HEK293 (cell line): Measurements from ENCODE around the gene OR5A1.

Experiments used
- CTCF ChIA-PET: fragments of 350-600 bp; formaldehyde crosslinking; extraction: SDS; loops from one replicate; lab custom pipeline; 2021; ENCODE audit warnings: antibody characterized with exemption; lab: Yijun Ruan, JAX
- POLR2A ChIA-PET: fragments of 300-600 bp; formaldehyde crosslinking; extraction: SDS; loops from one replicate; lab custom pipeline; 2020; ENCODE audit warnings: antibody characterized with exemption, inconsistent platforms; lab: Yijun Ruan, JAX
- H3K27ac ChIP-seq: fragments of 200-500 bp; sonication (Bioruptor generic); 2 replicates; pipeline ENCODE4 v1.5.1; 2014; ENCODE audit warnings: low read depth, low read length, control low read depth, inconsistent platforms; ENCODE audit errors: extremely low read depth
- H3K36me3 ChIP-seq, 2 experiments: fragments of 200-500 bp in 1 of 2; sonication (Bioruptor generic) in 1 of 2; 1 replicate in 1 of 2; 2 replicates in 1 of 2; pipeline ENCODE4 v1.5.1; 2014 to 2017; ENCODE audit warnings: inconsistent platforms in 2 of 2, low read length in 2 of 2; ENCODE audit not compliant: control insufficient read depth in 2 of 2, insufficient read depth in 1 of 2
- H3K4me1 ChIP-seq: fragments of 200-500 bp; sonication (Bioruptor generic); 2 replicates; pipeline ENCODE4 v1.5.1; 2014; ENCODE audit warnings: mild to moderate bottlenecking, low read length, inconsistent platforms; ENCODE audit not compliant: control insufficient read depth, insufficient read depth
- H3K4me3 ChIP-seq: 2 replicates; pipeline ENCODE4 v1.5.1; 2011; ENCODE audit warnings: low read depth, mild to moderate bottlenecking, control low read depth, low read length, moderate library complexity
- H3K9me3 ChIP-seq: fragments of 200-500 bp; sonication (Bioruptor generic); 2 replicates; pipeline ENCODE4 v1.5.1; 2014; ENCODE audit warnings: low read depth, low read length, inconsistent platforms; ENCODE audit not compliant: control insufficient read depth, insufficient read depth
- HOXA7 ChIP-seq: sonication (generic); formaldehyde crosslinking; IDR thresholded peaks from 2 replicates; pipeline ENCODE4 v1.8.1; 2022; ENCODE audit warnings: missing genetic modification reagents, borderline replicate concordance
- PRDM1 ChIP-seq: fragments of 450-650 bp; formaldehyde crosslinking; IDR thresholded peaks from 2 replicates; pipeline ENCODE4; 2016; ENCODE audit warnings: missing biosample characterization, missing genetic modification characterization
- REPIN1 ChIP-seq: fragments of 450-650 bp; formaldehyde crosslinking; IDR thresholded peaks from 2 replicates; pipeline ENCODE4 v1.5.1; 2017; ENCODE audit warnings: missing biosample characterization, missing genetic modification characterization, low read depth
- SETDB1 ChIP-seq: IDR thresholded peaks from one replicate; pipeline ENCODE4 v1.6.1; 2017; ENCODE audit warnings: mild to moderate bottlenecking, low read length, moderate library complexity, mixed read lengths; ENCODE audit not compliant: insufficient read length
- ZBTB48 ChIP-seq: fragments of 450-650 bp; formaldehyde crosslinking; IDR thresholded peaks from 2 replicates; pipeline ENCODE4 v1.5.1; 2016; ENCODE audit warnings: missing biosample characterization, missing genetic modification characterization
- ZBTB8A ChIP-seq: fragments of 450-650 bp; formaldehyde crosslinking; IDR thresholded peaks from 2 replicates; pipeline ENCODE4 v1.5.1; 2016; ENCODE audit warnings: missing biosample characterization, missing genetic modification characterization
- ZEB2 ChIP-seq: fragments of 450-650 bp; formaldehyde crosslinking; IDR thresholded peaks from 2 replicates; pipeline ENCODE4 v1.5.1; 2016; ENCODE audit warnings: missing biosample characterization, missing genetic modification characterization
- ZNF121 ChIP-seq: fragments of 450-650 bp; formaldehyde crosslinking; IDR thresholded peaks from 2 replicates; pipeline ENCODE4 v1.5.1; 2016; ENCODE audit warnings: missing biosample characterization, missing genetic modification characterization
- ZNF157 ChIP-seq: fragments of 450-650 bp; formaldehyde crosslinking; IDR thresholded peaks from 2 replicates; pipeline ENCODE4 v1.5.1; 2016; ENCODE audit warnings: missing biosample characterization, missing genetic modification characterization
- ZNF223 ChIP-seq: fragments of 450-650 bp; formaldehyde crosslinking; IDR thresholded peaks from 2 replicates; pipeline ENCODE4 v1.5.1; 2016; ENCODE audit warnings: missing biosample characterization, missing genetic modification characterization
- ZNF350 ChIP-seq: fragments of 450-650 bp; formaldehyde crosslinking; IDR thresholded peaks from 2 replicates; pipeline ENCODE4 v1.5.0; 2017; ENCODE audit warnings: missing biosample characterization, mild to moderate bottlenecking, missing genetic modification characterization
- ZNF404 ChIP-seq: fragments of 450-650 bp; formaldehyde crosslinking; IDR thresholded peaks from 2 replicates; pipeline ENCODE4 v1.5.1; 2017; ENCODE audit warnings: missing biosample characterization, missing genetic modification characterization
- ZNF510 ChIP-seq: fragments of 450-650 bp; formaldehyde crosslinking; IDR thresholded peaks from 2 replicates; pipeline ENCODE4 v1.5.1; 2018; ENCODE audit warnings: mild to moderate bottlenecking, missing genetic modification characterization, missing biosample characterization; ENCODE audit not compliant: insufficient replicate concordance
- ZNF596 ChIP-seq: fragments of 450-650 bp; IDR thresholded peaks from 2 replicates; pipeline ENCODE4 v1.5.0; 2018; ENCODE audit warnings: missing biosample characterization, mild to moderate bottlenecking, missing genetic modification characterization, moderate library complexity
- ZNF785 ChIP-seq: fragments of 450-650 bp; formaldehyde crosslinking; IDR thresholded peaks from 2 replicates; pipeline ENCODE4 v1.5.1; 2016; ENCODE audit warnings: missing biosample characterization, missing genetic modification characterization
- ZNF791 ChIP-seq: fragments of 450-650 bp; formaldehyde crosslinking; IDR thresholded peaks from 2 replicates; pipeline ENCODE4 v1.5.1; 2016; ENCODE audit warnings: missing biosample characterization, missing genetic modification characterization
- ZNF837 ChIP-seq: fragments of 450-650 bp; formaldehyde crosslinking; IDR thresholded peaks from 2 replicates; pipeline ENCODE4 v1.5.1; 2016; ENCODE audit warnings: missing biosample characterization, missing genetic modification characterization
- ZNF843 ChIP-seq: fragments of 450-650 bp; formaldehyde crosslinking; IDR thresholded peaks from 2 replicates; pipeline ENCODE4 v1.5.1; 2016; ENCODE audit warnings: missing biosample characterization, missing genetic modification characterization
- ZSCAN23 ChIP-seq: fragments of 450-650 bp; formaldehyde crosslinking; IDR thresholded peaks from 2 replicates; pipeline ENCODE4 v1.5.1; 2016; ENCODE audit warnings: missing biosample characterization, missing genetic modification characterization
- TF ChIP-seq, protein P1 (sequence below): fragments of 450-650 bp; formaldehyde crosslinking; IDR thresholded peaks from 2 replicates; pipeline ENCODE4 v1.5.1; 2017; ENCODE audit warnings: missing biosample characterization, missing genetic modification characterization
- TF ChIP-seq, protein P2 (sequence below): fragments of 450-650 bp; formaldehyde crosslinking; IDR thresholded peaks from 2 replicates; pipeline ENCODE4 v1.5.1; 2017; ENCODE audit warnings: missing biosample characterization, missing genetic modification characterization
- TF ChIP-seq, protein P3 (sequence below): fragments of 450-650 bp; formaldehyde crosslinking; IDR thresholded peaks from 2 replicates; pipeline ENCODE4 v1.5.1; 2016; ENCODE audit warnings: missing biosample characterization, missing genetic modification characterization, low read depth
- TF ChIP-seq, protein P4 (sequence below): fragments of 450-650 bp; formaldehyde crosslinking; IDR thresholded peaks from 2 replicates; pipeline ENCODE4 v1.5.1; 2016; ENCODE audit warnings: missing biosample characterization, missing genetic modification characterization
- TF ChIP-seq, protein P5 (sequence below): sonication (generic); formaldehyde crosslinking; IDR thresholded peaks from 2 replicates; pipeline ENCODE4 v1.8.1; 2022; ENCODE audit warnings: mild to moderate bottlenecking, moderate library complexity, missing genetic modification reagents
- TF ChIP-seq, protein P6 (sequence below): fragments of 450-650 bp; formaldehyde crosslinking; IDR thresholded peaks from 2 replicates; pipeline ENCODE4 v1.5.1; 2016; ENCODE audit warnings: missing biosample characterization, missing genetic modification characterization

OR5A1 gene

DNA sequence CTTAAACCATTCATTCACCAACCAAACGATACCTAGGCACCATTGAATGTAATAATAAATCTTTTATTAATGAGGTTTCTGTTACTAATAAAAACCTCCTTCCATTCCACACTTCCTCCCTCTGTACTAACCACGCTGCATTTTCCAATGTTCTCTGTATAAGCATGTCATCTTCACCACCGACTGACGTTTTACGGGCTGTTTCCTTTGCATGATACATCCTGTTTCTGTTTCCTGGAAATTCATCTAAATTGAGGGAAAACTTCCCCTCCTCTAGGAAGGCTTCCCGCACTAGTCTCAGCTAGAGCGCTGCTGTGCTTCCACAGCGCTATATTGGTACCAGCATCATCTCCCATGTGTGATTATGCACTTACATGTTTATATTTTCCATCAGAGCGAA lies 38.9 kb downstream of the OR5A1 start:
- Histone ChIP-seq H3K36me3 (no peaks in the 10 kb centered on the region), H3K27ac (no peak overlapping the region), H3K4me1 (no peaks in the 10 kb centered on the region), H3K9me3 (no peaks in the 10 kb centered on the region), H3K4me3 (no peak overlapping the region)
- POLR2A ChIA-PET, result no interaction called here
- CTCF ChIA-PET, result interaction anchor here (0.6 to 0.9 kb wide), 2 partner anchors 46 to 51 kb away, joined by 3 read pairs; no protein-coding TSS in a partner anchor
- TF ChIP-seq ZNF404, result no peak
- no peak for TF ChIP-seq REPIN1 (tag by site-specific recombination)
- no peak for TF ChIP-seq ZSCAN23 (tag by site-specific recombination)
- TF ChIP-seq ZEB2 (tag by site-specific recombination), result no peak
- TF ChIP-seq, protein P1, sequence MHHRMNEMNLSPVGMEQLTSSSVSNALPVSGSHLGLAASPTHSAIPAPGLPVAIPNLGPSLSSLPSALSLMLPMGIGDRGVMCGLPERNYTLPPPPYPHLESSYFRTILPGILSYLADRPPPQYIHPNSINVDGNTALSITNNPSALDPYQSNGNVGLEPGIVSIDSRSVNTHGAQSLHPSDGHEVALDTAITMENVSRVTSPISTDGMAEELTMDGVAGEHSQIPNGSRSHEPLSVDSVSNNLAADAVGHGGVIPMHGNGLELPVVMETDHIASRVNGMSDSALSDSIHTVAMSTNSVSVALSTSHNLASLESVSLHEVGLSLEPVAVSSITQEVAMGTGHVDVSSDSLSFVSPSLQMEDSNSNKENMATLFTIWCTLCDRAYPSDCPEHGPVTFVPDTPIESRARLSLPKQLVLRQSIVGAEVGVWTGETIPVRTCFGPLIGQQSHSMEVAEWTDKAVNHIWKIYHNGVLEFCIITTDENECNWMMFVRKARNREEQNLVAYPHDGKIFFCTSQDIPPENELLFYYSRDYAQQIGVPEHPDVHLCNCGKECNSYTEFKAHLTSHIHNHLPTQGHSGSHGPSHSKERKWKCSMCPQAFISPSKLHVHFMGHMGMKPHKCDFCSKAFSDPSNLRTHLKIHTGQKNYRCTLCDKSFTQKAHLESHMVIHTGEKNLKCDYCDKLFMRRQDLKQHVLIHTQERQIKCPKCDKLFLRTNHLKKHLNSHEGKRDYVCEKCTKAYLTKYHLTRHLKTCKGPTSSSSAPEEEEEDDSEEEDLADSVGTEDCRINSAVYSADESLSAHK, result no peak
- TF ChIP-seq ZBTB8A (tag by site-specific recombination), result no peak
- no peak for TF ChIP-seq ZBTB48 (tag by site-specific recombination)
- TF ChIP-seq, protein P2, sequence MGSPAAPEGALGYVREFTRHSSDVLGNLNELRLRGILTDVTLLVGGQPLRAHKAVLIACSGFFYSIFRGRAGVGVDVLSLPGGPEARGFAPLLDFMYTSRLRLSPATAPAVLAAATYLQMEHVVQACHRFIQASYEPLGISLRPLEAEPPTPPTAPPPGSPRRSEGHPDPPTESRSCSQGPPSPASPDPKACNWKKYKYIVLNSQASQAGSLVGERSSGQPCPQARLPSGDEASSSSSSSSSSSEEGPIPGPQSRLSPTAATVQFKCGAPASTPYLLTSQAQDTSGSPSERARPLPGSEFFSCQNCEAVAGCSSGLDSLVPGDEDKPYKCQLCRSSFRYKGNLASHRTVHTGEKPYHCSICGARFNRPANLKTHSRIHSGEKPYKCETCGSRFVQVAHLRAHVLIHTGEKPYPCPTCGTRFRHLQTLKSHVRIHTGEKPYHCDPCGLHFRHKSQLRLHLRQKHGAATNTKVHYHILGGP, result no peak
- no peak for TF ChIP-seq ZNF157
- TF ChIP-seq SETDB1, result no peak
- TF ChIP-seq, all 188 proteins: peak for 0

DNA sequence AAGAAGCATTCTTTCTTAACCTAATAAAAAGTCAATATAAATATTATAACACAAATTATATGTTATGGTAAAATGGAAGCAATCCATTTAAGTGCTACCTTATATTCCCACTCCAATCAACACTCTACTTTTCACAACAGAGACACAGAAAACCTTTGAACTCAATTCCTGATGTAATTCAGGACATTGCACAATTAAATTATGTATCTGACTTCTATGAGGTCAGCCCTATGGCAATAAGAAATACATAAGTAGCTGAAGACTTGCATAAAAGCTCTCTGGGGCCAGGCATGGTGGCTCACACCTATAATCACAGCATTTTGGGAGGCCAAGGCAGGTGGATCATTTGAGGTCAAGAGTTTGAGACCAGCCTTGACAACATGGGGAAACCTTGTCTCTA lies 43.6 kb downstream of the OR5A1 start:
- Histone ChIP-seq H3K9me3 (no peaks in the 10 kb centered on the region), H3K4me1 (no peaks in the 10 kb centered on the region), H3K36me3 (no peaks in the 10 kb centered on the region), H3K27ac (no peak overlapping the region), H3K4me3 (no peak overlapping the region)
- ChIA-PET CTCF (no interaction called here), POLR2A (no interaction called here)
- TF ChIP-seq ZNF596, result no peak
- TF ChIP-seq, protein P3, sequence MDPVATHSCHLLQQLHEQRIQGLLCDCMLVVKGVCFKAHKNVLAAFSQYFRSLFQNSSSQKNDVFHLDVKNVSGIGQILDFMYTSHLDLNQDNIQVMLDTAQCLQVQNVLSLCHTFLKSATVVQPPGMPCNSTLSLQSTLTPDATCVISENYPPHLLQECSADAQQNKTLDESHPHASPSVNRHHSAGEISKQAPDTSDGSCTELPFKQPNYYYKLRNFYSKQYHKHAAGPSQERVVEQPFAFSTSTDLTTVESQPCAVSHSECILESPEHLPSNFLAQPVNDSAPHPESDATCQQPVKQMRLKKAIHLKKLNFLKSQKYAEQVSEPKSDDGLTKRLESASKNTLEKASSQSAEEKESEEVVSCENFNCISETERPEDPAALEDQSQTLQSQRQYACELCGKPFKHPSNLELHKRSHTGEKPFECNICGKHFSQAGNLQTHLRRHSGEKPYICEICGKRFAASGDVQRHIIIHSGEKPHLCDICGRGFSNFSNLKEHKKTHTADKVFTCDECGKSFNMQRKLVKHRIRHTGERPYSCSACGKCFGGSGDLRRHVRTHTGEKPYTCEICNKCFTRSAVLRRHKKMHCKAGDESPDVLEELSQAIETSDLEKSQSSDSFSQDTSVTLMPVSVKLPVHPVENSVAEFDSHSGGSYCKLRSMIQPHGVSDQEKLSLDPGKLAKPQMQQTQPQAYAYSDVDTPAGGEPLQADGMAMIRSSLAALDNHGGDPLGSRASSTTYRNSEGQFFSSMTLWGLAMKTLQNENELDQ, result no peak
- TF ChIP-seq HOXA7 (CRISPR knock-in tag), result no peak
- TF ChIP-seq ZNF121, result no peak
- TF ChIP-seq ZNF791 (tag by site-specific recombination), result no peak
- TF ChIP-seq ZSCAN23 (tag by site-specific recombination), result no peak
- no peak for TF ChIP-seq SETDB1
- TF ChIP-seq ZNF350 (tag by site-specific recombination), result no peak
- TF ChIP-seq, protein P4, sequence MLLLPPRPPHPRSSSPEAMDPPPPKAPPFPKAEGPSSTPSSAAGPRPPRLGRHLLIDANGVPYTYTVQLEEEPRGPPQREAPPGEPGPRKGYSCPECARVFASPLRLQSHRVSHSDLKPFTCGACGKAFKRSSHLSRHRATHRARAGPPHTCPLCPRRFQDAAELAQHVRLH (tag by site-specific recombination), result no peak
- TF ChIP-seq ZNF510 (tag by site-specific recombination), result no peak
- TF ChIP-seq, protein P5, sequence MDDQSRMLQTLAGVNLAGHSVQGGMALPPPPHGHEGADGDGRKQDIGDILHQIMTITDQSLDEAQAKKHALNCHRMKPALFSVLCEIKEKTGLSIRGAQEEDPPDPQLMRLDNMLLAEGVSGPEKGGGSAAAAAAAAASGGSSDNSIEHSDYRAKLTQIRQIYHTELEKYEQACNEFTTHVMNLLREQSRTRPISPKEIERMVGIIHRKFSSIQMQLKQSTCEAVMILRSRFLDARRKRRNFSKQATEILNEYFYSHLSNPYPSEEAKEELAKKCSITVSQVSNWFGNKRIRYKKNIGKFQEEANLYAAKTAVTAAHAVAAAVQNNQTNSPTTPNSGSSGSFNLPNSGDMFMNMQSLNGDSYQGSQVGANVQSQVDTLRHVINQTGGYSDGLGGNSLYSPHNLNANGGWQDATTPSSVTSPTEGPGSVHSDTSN (CRISPR knock-in tag), result no peak
- TF ChIP-seq ZNF223, result no peak
- TF ChIP-seq ZNF837 (tag by site-specific recombination), result no peak
- TF ChIP-seq, protein P6, sequence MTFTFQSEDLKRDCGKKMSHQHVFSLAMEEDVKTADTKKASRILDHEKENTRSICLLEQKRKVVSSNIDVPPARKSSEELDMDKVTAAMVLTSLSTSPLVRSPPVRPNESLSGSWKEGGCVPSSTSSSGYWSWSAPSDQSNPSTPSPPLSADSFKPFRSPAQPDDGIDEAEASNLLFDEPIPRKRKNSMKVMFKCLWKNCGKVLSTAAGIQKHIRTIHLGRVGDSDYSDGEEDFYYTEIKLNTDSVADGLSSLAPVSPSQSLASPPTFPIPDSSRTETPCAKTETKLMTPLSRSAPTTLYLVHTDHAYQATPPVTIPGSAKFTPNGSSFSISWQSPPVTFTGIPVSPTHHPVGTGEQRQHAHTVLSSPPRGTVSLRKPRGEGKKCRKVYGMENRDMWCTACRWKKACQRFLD (tag by site-specific recombination), result no peak
- TF ChIP-seq ZNF843 (tag by site-specific recombination), result no peak
- no peak for TF ChIP-seq PRDM1 (tag by site-specific recombination)
- no peak for TF ChIP-seq ZNF785 (tag by site-specific recombination)
- TF ChIP-seq ZBTB8A (tag by site-specific recombination), result no peak
